SU-DHL-6 (cell line): Measurements from ENCODE around the gene SOD1.

Source experiments
- H2AFZ ChIP-seq: fragments of 200-600 bp; sonication (generic); 2 replicates; pipeline ENCODE4 v1.6.1; 2014; ENCODE audit warnings: low read depth, mild to moderate bottlenecking, moderate library complexity, mixed read lengths, antibody characterized with exemption, low read length; ENCODE audit not compliant: severe bottlenecking
- H3F3A ChIP-seq: fragments of 200-600 bp; shearing (Covaris generic); 2 replicates; pipeline ENCODE4 v1.6.0; 2016; ENCODE audit warnings: antibody characterized with exemption, mild to moderate bottlenecking; ENCODE audit not compliant: insufficient read depth
- H3K27ac ChIP-seq: fragments of 200-600 bp; sonication (generic); 2 replicates; pipeline ENCODE4 v1.5.1; 2016; ENCODE audit warnings: low read depth, mild to moderate bottlenecking, low read length, moderate library complexity, mixed read lengths
- H3K27me3 ChIP-seq: fragments of 200-600 bp; sonication (generic), shearing (Covaris generic); 2 replicates; pipeline ENCODE4 v1.6.0; 2014; ENCODE audit warnings: mild to moderate bottlenecking, low read length
- H3K36me3 ChIP-seq: fragments of 200-600 bp; sonication (generic); 2 replicates; pipeline ENCODE4 v1.6.1; 2014; ENCODE audit warnings: mild to moderate bottlenecking, low read length, mixed read lengths
- H3K4me2 ChIP-seq: fragments of 300-600, 200-600 bp; shearing (Covaris generic), sonication (generic); 2 replicates; pipeline ENCODE4 v1.6.0; 2014; ENCODE audit warnings: low read length, low read depth, mild to moderate bottlenecking; ENCODE audit not compliant: poor library complexity, severe bottlenecking
- H3K4me3 ChIP-seq: fragments of 200-600 bp; sonication (generic); 2 replicates; pipeline ENCODE4 v1.5.1; 2014; ENCODE audit warnings: antibody characterized with exemption, low read length, mild to moderate bottlenecking, mixed read lengths; ENCODE audit not compliant: insufficient read depth, poor library complexity, severe bottlenecking
- H3K79me2 ChIP-seq: fragments of 200-600 bp; sonication (generic); 2 replicates; pipeline ENCODE4 v1.6.1; 2014; ENCODE audit warnings: mild to moderate bottlenecking, low read length, moderate library complexity; ENCODE audit not compliant: insufficient read depth
- H3K9ac ChIP-seq: fragments of 200-600 bp; sonication (generic); 2 replicates; pipeline ENCODE4 v1.7.0; 2014; ENCODE audit warnings: mild to moderate bottlenecking, low read length
- H3K9me2 ChIP-seq: fragments of 200-600 bp; sonication (generic); replicated peaks from 2 replicates; pipeline ENCODE4 v1.6.1; 2014; ENCODE audit warnings: low read length; ENCODE audit not compliant: insufficient read depth
- H3K9me3 ChIP-seq: fragments of 200-600 bp; sonication (generic); 2 replicates; pipeline ENCODE4 v1.6.1; 2014; ENCODE audit warnings: low read length, mixed read lengths; ENCODE audit not compliant: insufficient read depth
- H4K20me1 ChIP-seq: fragments of 200-600 bp; sonication (generic); 2 replicates; pipeline ENCODE4 v1.6.1; 2014; ENCODE audit warnings: low read depth, mild to moderate bottlenecking, antibody characterized with exemption, low read length, moderate library complexity, mixed read lengths
- EZH2phosphoT487 ChIP-seq: fragments of 200-600 bp; sonication (generic), shearing (Covaris generic); conservative IDR thresholded peaks from 2 replicates; pipeline ENCODE4 v1.6.1; 2018; ENCODE audit warnings: mild to moderate bottlenecking, antibody characterized with exemption, low read length, moderate library complexity, mixed read lengths
- TF ChIP-seq, protein P1 (sequence below): fragments of 200-600 bp; sonication (generic); IDR thresholded peaks from one replicate; pipeline ENCODE4 v1.5.1; 2017; ENCODE audit warnings: antibody characterized with exemption, mild to moderate bottlenecking, low read length, moderate library complexity; ENCODE audit not compliant: insufficient read depth, poor library complexity, severe bottlenecking

The SOD1 gene

DNA sequence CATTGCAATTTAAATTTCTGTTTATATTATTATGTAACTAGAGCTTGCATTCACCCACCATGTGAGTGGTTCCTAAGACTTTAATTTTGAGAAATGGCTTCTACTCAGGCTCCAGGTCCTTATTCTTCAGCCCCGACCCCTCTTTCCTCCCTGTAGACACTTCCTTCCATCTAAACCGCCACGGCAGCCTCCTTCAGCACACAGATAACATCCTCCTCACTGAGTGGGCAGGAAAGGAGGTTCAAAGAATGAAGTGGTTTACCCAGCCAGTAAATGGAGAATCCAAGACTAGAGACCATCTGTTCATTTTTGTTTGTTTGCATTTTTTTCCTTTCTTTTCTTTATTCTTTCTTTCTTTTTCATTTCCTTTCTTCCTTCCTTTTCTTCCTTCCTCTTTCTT lies 37.1 kb upstream of the SOD1 start:
- Histone ChIP-seq H3K9ac (no peak overlapping the region), H3K4me3 (no peak overlapping the region), H3K9me3 (no peaks in the 10 kb centered on the region), H3K4me2 (no peak overlapping the region), H3K36me3 (no peaks in the 10 kb centered on the region), H3K79me2 (no peaks in the 10 kb centered on the region), H2AFZ (no peak overlapping the region), H3K9me2 (no peaks in the 10 kb centered on the region), H3K27me3 (no peaks in the 10 kb centered on the region), H3K27ac (no peak overlapping the region), H4K20me1 (no peaks in the 10 kb centered on the region), H3F3A (no peaks in the 10 kb centered on the region)
- TF ChIP-seq, protein P1, sequence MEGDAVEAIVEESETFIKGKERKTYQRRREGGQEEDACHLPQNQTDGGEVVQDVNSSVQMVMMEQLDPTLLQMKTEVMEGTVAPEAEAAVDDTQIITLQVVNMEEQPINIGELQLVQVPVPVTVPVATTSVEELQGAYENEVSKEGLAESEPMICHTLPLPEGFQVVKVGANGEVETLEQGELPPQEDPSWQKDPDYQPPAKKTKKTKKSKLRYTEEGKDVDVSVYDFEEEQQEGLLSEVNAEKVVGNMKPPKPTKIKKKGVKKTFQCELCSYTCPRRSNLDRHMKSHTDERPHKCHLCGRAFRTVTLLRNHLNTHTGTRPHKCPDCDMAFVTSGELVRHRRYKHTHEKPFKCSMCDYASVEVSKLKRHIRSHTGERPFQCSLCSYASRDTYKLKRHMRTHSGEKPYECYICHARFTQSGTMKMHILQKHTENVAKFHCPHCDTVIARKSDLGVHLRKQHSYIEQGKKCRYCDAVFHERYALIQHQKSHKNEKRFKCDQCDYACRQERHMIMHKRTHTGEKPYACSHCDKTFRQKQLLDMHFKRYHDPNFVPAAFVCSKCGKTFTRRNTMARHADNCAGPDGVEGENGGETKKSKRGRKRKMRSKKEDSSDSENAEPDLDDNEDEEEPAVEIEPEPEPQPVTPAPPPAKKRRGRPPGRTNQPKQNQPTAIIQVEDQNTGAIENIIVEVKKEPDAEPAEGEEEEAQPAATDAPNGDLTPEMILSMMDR = no peak
- TF ChIP-seq EZH2phosphoT487 = no peak

DNA sequence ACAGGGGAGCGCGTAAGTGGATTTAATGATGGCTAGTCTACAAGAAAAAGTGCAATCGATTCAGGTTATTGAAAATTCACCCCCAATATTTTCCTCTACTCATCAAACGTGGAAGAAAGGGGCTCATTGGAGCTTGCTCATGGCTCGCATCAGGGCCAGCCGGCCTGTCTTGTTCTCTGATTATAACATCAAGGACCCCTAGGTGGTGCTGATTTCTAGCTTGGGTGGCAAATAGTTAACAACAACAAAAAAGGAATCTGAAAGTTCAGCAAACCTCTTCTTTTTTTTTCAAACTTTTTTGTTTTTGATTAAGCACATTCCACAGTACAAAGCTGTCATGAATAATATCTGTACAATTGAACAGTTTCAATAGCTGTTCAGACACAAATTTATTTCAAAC lies 35.8 kb upstream of the SOD1 start:
- TF ChIP-seq EZH2phosphoT487 = no peak
- TF ChIP-seq, protein P1 = peak; percentile 24
- Histone ChIP-seq H3K4me2 (no peak overlapping the region), H3K9me2 (no peaks in the 10 kb centered on the region)

GRCh38 chr21:31624181-31624580 lies 35.3 kb upstream of the SOD1 start:
- TF ChIP-seq EZH2phosphoT487 = no peak
- TF ChIP-seq, protein P1 = no peak
- Histone ChIP-seq H3K4me3 (no peak overlapping the region), H3K9me2 (no peaks in the 10 kb centered on the region), H2AFZ (no peak overlapping the region), H3K9me3 (no peaks in the 10 kb centered on the region), H3K4me2 (no peak overlapping the region), H3K79me2 (no peaks in the 10 kb centered on the region), H3K36me3 (no peaks in the 10 kb centered on the region), H3K27me3 (no peaks in the 10 kb centered on the region), H3K9ac (no peak overlapping the region), H3K27ac (no peak overlapping the region), H4K20me1 (no peaks in the 10 kb centered on the region), H3F3A (no peaks in the 10 kb centered on the region)

More for the DNA sequence above, 35.8 kb upstream of the SOD1 start:
- Histone ChIP-seq H2AFZ (no peak overlapping the region), H3F3A (no peaks in the 10 kb centered on the region), H4K20me1 (no peaks in the 10 kb centered on the region), H3K36me3 (no peaks in the 10 kb centered on the region), H3K27ac (no peak overlapping the region), H3K9me3 (no peaks in the 10 kb centered on the region), H3K9ac (no peak overlapping the region), H3K27me3 (no peaks in the 10 kb centered on the region), H3K79me2 (no peaks in the 10 kb centered on the region), H3K4me3 (no peak overlapping the region)
